Measurements from ENCODE around the gene DDX24. TPM values are rescaled to one million over a fixed set of nuclear protein-coding genes. Genes with fewer than 3 reads are reported as not detected.
A peak's percentile ranks its signal among the peaks of the same experiment; 100 is the strongest.

Gene DDX24
- polyA plus RNA-seq, 1 donor (not counting 4 experiments of a cell fraction or from before 2014, with no cell fraction given), result 171 TPM

DNA sequence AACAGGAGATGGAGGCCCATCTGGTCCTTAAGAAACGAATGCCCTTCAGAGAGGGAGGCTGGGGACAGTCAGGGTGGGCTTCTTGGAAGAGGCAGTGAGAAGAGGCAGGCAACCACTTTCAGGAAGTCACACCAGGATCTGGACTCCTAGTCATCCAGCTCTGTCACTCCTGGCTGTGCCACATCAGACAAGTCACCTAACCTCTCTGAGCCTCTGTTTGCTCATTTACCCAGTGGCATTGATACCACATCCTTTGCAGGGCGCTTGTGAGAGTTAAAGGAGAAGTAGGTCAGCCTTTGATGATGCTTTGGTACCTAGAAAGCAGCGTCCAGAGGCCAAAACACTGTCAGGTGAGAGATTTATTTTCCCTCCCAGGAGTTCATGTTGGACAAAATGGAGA is 72.8 kb downstream of the DDX24 start:
- H3K4me1 ChIP-seq (ENCODE audit: control insufficient read depth, extremely low read depth, insufficient read depth, low read length), result peaks cover 11% of the 10 kb centered on the region
- no peak overlapping the region for H2AFZ ChIP-seq (ENCODE audit: control insufficient read depth, low read length)
- H3K4me3 ChIP-seq (ENCODE audit: control insufficient read depth in 2 of 3, extremely low read depth in 1 of 3, insufficient read depth in 2 of 3, low read depth in 1 of 3, low read length in 3 of 3), result no peak overlapping the region
- no peaks in the 10 kb centered on the region for H3K36me3 ChIP-seq (ENCODE audit: control insufficient read depth in 2 of 2, extremely low read depth in 1 of 2, insufficient read depth in 2 of 2, low read length in 2 of 2)
- dilution Hi-C loops (cut with MboI; ENCODE audit: extremely low pct_ligation_motif_present, low sequenced_read_pairs), result no loop called here
- no peak overlapping the region for H3K9ac ChIP-seq (ENCODE audit: control insufficient read depth, extremely low read depth, insufficient read depth, low read length)
- DNase-seq (ENCODE audit: low read depth, low spot score), result no peak
- FAIRE-seq, result no peak
- no peaks in the 10 kb centered on the region for H4K20me1 ChIP-seq (ENCODE audit: control insufficient read depth, extremely low read depth, insufficient read depth, low read length)
- H3K79me2 ChIP-seq (ENCODE audit: control insufficient read depth, insufficient read depth, low read length), result no peaks in the 10 kb centered on the region
- H3K4me2 ChIP-seq (ENCODE audit: control insufficient read depth, extremely low read depth, insufficient read depth, low read depth, low read length), result no peak overlapping the region
- TF ChIP-seq EZH2 (IDR thresholded peaks at IDR 0.05; ENCODE audit: low read length), result no peak
- TF ChIP-seq, protein P1, sequence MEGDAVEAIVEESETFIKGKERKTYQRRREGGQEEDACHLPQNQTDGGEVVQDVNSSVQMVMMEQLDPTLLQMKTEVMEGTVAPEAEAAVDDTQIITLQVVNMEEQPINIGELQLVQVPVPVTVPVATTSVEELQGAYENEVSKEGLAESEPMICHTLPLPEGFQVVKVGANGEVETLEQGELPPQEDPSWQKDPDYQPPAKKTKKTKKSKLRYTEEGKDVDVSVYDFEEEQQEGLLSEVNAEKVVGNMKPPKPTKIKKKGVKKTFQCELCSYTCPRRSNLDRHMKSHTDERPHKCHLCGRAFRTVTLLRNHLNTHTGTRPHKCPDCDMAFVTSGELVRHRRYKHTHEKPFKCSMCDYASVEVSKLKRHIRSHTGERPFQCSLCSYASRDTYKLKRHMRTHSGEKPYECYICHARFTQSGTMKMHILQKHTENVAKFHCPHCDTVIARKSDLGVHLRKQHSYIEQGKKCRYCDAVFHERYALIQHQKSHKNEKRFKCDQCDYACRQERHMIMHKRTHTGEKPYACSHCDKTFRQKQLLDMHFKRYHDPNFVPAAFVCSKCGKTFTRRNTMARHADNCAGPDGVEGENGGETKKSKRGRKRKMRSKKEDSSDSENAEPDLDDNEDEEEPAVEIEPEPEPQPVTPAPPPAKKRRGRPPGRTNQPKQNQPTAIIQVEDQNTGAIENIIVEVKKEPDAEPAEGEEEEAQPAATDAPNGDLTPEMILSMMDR (optimal IDR thresholded peaks at IDR 0.05 in 1 of 3, IDR thresholded peaks at IDR 0.05 in 1 of 3, conservative IDR thresholded peaks at IDR 0.05 in 1 of 3; ENCODE audit: extremely low read depth in 1 of 3, insufficient read depth in 2 of 3, low read length in 3 of 3), result no peak
- H3K27me3 ChIP-seq (ENCODE audit: control insufficient read depth, extremely low read depth, insufficient read depth, low read length), result peaks cover 4% of the 10 kb centered on the region
- H3K9me3 ChIP-seq (ENCODE audit: control insufficient read depth, low read depth, low read length), result no peaks in the 10 kb centered on the region
- H3K27ac ChIP-seq (ENCODE audit: control insufficient read depth, insufficient read depth, low read length), result no peak overlapping the region
- H3K9me1 ChIP-seq (ENCODE audit: control insufficient read depth, extremely low read depth, insufficient read depth, low read length), result no peaks in the 10 kb centered on the region

DNA sequence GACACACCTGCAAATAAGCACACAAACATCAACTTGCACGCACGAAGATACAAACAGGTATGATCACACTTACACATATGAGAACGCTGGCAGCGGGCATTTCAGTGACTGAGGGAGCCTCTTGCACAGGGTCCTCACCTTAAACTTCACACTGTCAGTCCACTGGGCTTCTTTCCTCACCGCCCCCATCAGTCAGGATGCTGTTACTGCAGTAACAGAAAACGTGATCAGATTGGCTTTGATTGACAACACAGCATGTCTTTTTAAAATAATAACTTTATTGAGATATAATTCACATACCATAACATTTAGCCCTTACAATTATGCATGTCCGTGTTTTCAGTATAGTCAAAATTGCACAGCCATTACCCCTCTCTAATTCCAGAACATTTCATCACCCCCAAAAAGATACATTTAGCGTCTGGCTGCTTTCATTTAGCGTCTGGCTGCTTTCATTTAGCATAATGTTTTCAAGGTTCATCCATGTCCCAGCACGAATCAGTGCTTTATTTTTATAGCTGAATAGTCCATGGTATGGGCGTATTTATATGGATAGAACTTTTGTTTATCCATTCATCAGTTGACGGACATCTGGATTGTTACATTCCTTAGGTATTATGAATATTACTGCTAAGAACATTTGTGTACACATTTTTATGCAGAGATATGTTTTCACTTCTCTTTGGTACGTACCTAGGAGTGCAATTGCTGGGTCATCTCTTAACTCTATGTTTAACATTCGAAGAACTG is 75.5 kb downstream of the DDX24 start:
- H3K9me1 ChIP-seq (ENCODE audit: control insufficient read depth, extremely low read depth, insufficient read depth, low read length), result no peaks in the 10 kb centered on the region
- no peak overlapping the region for H3K4me2 ChIP-seq (ENCODE audit: control insufficient read depth, extremely low read depth, insufficient read depth, low read depth, low read length)
- no peak overlapping the region for H3K27ac ChIP-seq (ENCODE audit: control insufficient read depth, insufficient read depth, low read length)
- TF ChIP-seq EZH2 (IDR thresholded peaks at IDR 0.05; ENCODE audit: low read length), result no peak
- TF ChIP-seq, protein P1 (optimal IDR thresholded peaks at IDR 0.05 in 1 of 3, IDR thresholded peaks at IDR 0.05 in 1 of 3, conservative IDR thresholded peaks at IDR 0.05 in 1 of 3; ENCODE audit: extremely low read depth in 1 of 3, insufficient read depth in 2 of 3, low read length in 3 of 3), result peak; percentile 34 to 48 (median 39)
- H4K20me1 ChIP-seq (ENCODE audit: control insufficient read depth, extremely low read depth, insufficient read depth, low read length), result no peaks in the 10 kb centered on the region
- no peak for DNase-seq (ENCODE audit: low read depth, low spot score)
- H3K9me3 ChIP-seq (ENCODE audit: control insufficient read depth, low read depth, low read length), result no peaks in the 10 kb centered on the region
- no peaks in the 10 kb centered on the region for H3K79me2 ChIP-seq (ENCODE audit: control insufficient read depth, insufficient read depth, low read length)
- H2AFZ ChIP-seq (ENCODE audit: control insufficient read depth, low read length), result no peak overlapping the region
- H3K27me3 ChIP-seq (ENCODE audit: control insufficient read depth, extremely low read depth, insufficient read depth, low read length), result peaks cover 4% of the 10 kb centered on the region
- no peak overlapping the region for H3K9ac ChIP-seq (ENCODE audit: control insufficient read depth, extremely low read depth, insufficient read depth, low read length)
- H3K4me1 ChIP-seq (ENCODE audit: control insufficient read depth, extremely low read depth, insufficient read depth, low read length), result peaks cover 19% of the 10 kb centered on the region
- H3K36me3 ChIP-seq (ENCODE audit: control insufficient read depth in 2 of 2, extremely low read depth in 1 of 2, insufficient read depth in 2 of 2, low read length in 2 of 2), result no peaks in the 10 kb centered on the region
- no peak overlapping the region for H3K4me3 ChIP-seq (ENCODE audit: control insufficient read depth in 2 of 3, extremely low read depth in 1 of 3, insufficient read depth in 2 of 3, low read depth in 1 of 3, low read length in 3 of 3)
- FAIRE-seq, result no peak
- dilution Hi-C loops (cut with MboI; ENCODE audit: extremely low pct_ligation_motif_present, low sequenced_read_pairs), result no loop called here

Data from keratinocyte (primary cell).